NT2/D1 (cell line): ENCODE measurements around the gene ACSL6.
"Not testable (repeated sequence)": the region's sequence is repeated elsewhere in the genome, so short reads cannot be mapped to it uniquely, and the experiment has no call there.

Experiments
- SUZ12 ChIP-seq: IDR thresholded peaks from 2 replicates; pipeline ENCODE4 v1.6.1; 2011; ENCODE audit not compliant: insufficient read length, insufficient read depth; ENCODE audit errors: extremely low read depth
- ZNF274 ChIP-seq: IDR thresholded peaks from 2 replicates; pipeline ENCODE4 v1.6.1; 2011; ENCODE audit warnings: mild to moderate bottlenecking, low read depth, low read length

- not testable (repeated sequence) for TF ChIP-seq ZNF274, SUZ12
Measured at GRCh38 chr5:131902266-131902665, 109.2 kb downstream of the ACSL6 start.
